Calu3 (cell line): ENCODE measurements around the gene VPS52. TPM values are rescaled to one million over a fixed set of nuclear protein-coding genes. Genes with fewer than 3 reads are reported as not detected.

Experiments
- BruUV-seq: library from RNA; stranded (reverse); fragments of 400-500 nt; replicated peaks from 2 replicates; lab custom pipeline; 2021; lab: Mats Ljungman, UMichigan
- CTCF ChIA-PET: fragments of 300-600 bp; sonication (Branson Sonifier 250); formaldehyde crosslinking; loops from one replicate; lab custom pipeline; 2022; ENCODE audit warnings: antibody characterized with exemption; lab: Charles Lee
- DNase-seq: peaks from one replicate; pipeline ENCODE4 v3.0.0; 2022
- H3K27ac Mint-ChIP-seq: one replicate; pipeline ENCODE4 v1.8.0; 2022; ENCODE audit warnings: mixed read lengths; ENCODE audit not compliant: unreplicated experiment
- H3K27me3 Mint-ChIP-seq: one replicate; pipeline ENCODE4 v1.8.0; 2022; ENCODE audit warnings: mixed read lengths; ENCODE audit not compliant: unreplicated experiment
- H3K36me3 Mint-ChIP-seq: one replicate; pipeline ENCODE4 v1.8.0; 2022; ENCODE audit warnings: mild to moderate bottlenecking, moderate library complexity, mixed read lengths; ENCODE audit not compliant: insufficient read depth, unreplicated experiment
- H3K4me1 Mint-ChIP-seq: one replicate; pipeline ENCODE4 v1.8.0; 2022; ENCODE audit warnings: mild to moderate bottlenecking, low read depth, mixed read lengths; ENCODE audit not compliant: unreplicated experiment
- H3K4me3 Mint-ChIP-seq: one replicate; pipeline ENCODE4 v1.8.0; 2022; ENCODE audit warnings: mild to moderate bottlenecking, low read depth, moderate library complexity, mixed read lengths; ENCODE audit not compliant: unreplicated experiment
- H3K9me3 Mint-ChIP-seq: one replicate; pipeline ENCODE4 v1.8.0; 2022; ENCODE audit warnings: low read depth, mixed read lengths; ENCODE audit not compliant: unreplicated experiment
- CTCF ChIP-seq: fragments of 200-600 bp; IDR thresholded peaks from one replicate; pipeline ENCODE4 v1.8.0; 2022; ENCODE audit warnings: antibody characterized with exemption; ENCODE audit not compliant: unreplicated experiment
- intact Hi-C: fragments of 100-400 bp; cut with micrococcal nuclease; formaldehyde crosslinking; loops from one replicate; pipeline ENCODE4 v1.10.0; 2022; ENCODE audit not compliant: unreplicated experiment
- total RNA-seq: library from RNA; stranded (reverse); gene quantifications from 2 replicates; pipeline ENCODE4 v1.2.3, GENCODE V29; 2022

The VPS52 gene
- total RNA-seq, 1 experiment from 2014 or later, result 99.7 TPM

- TSS peak; percentile 92 for BruUV-seq
- peaks cover 25% of the 10 kb centered on the region for H3K4me1 Mint-ChIP-seq
- peak overlapping the region; percentile 98 for H3K27ac Mint-ChIP-seq
These were observed 27.7 kb upstream of the VPS52 start for GRCh38 chr6:33299237-33299944.

GRCh38 chr6:33298773-33299236 is 27.1 kb upstream of the VPS52 start, which contains the start of gene RGL2:
Gene RGL2, minus strand, starts transcription at chr6:33298942. Its CDS starts 332 bp downstream, at chr6:33298610.
- no peak for TF ChIP-seq CTCF
- no TSS peak for BruUV-seq
- Mint-ChIP-seq H3K27me3 (no peaks in the 10 kb centered on the region), H3K9me3 (no peaks in the 10 kb centered on the region), H3K36me3 (peaks cover 88% of the 10 kb centered on the region), H3K4me1 (peaks cover 25% of the 10 kb centered on the region), H3K27ac (peak within 1 kb of the TSS; percentile 98), H3K4me3 (peak within 1 kb of the TSS; percentile 90)
- CTCF ChIA-PET, result interaction anchor here (0.8 to 2.0 kb wide), 7 partner anchors 10 to 51 kb away, joined by 3 to 14 read pairs (median 6); partner anchors contain the start of genes B3GALT4, PFDN6, RPS18 and TAPBP
- peak; percentile 79 for DNase-seq
- intact Hi-C loops, result no loop called here

More at GRCh38 chr6:33299237-33299944, 27.7 kb upstream of the VPS52 start:
- DNase-seq, result peak; percentile 97
- Mint-ChIP-seq H3K27me3 (no peaks in the 10 kb centered on the region), H3K9me3 (no peaks in the 10 kb centered on the region), H3K4me3 (peak overlapping the region; percentile 90), H3K36me3 (peaks cover 83% of the 10 kb centered on the region)
- intact Hi-C loops, result no loop called here
- CTCF ChIA-PET, result interaction anchor here (0.8 to 1.6 kb wide), 9 partner anchors 10 to 51 kb away, joined by 3 to 14 read pairs (median 6); partner anchors contain the start of genes B3GALT4, PFDN6, RPS18 and TAPBP
- peak; percentile 85 for TF ChIP-seq CTCF

GRCh38 chr6:33297956-33298772 is 26.5 kb upstream of the VPS52 start:
- intact Hi-C loops, result loop anchor here (1.0 kb wide), 1 partner anchor 9 kb away; the partner anchor contains the start of genes PFDN6 and WDR46
- DNase-seq, result peak; percentile 87
- Mint-ChIP-seq H3K36me3 (peaks cover 86% of the 10 kb centered on the region), H3K9me3 (no peaks in the 10 kb centered on the region), H3K4me1 (peaks cover 25% of the 10 kb centered on the region), H3K4me3 (peak overlapping the region; percentile 90), H3K27me3 (no peaks in the 10 kb centered on the region), H3K27ac (peak overlapping the region; percentile 98)
- CTCF ChIA-PET, result interaction anchor here (0.6 to 2.1 kb wide), 8 partner anchors 9 to 1416 kb away, joined by 3 to 10 read pairs (median 4); partner anchors contain the start of genes B3GALT4, PFDN6, RPS18 and VPS52
- no peak for TF ChIP-seq CTCF
- no TSS peak for BruUV-seq

- Mint-ChIP-seq H3K36me3 (peaks cover 86% of the 10 kb centered on the region), H3K27me3 (no peaks in the 10 kb centered on the region), H3K27ac (peak overlapping the region; percentile 98), H3K9me3 (no peaks in the 10 kb centered on the region), H3K4me3 (peak overlapping the region; percentile 90), H3K4me1 (peaks cover 25% of the 10 kb centered on the region)
- peak; percentile 93 for DNase-seq
- intact Hi-C loops, result loop anchor here (1.0 kb wide), 1 partner anchor 8 kb away; the partner anchor contains the start of genes PFDN6 and WDR46
- CTCF ChIA-PET, result interaction anchor here (0.5 to 2.1 kb wide), 8 partner anchors 9 to 1417 kb away, joined by 3 to 10 read pairs (median 4); partner anchors contain the start of genes B3GALT4, PFDN6, WDR46 and ZBTB22
- no peak for TF ChIP-seq CTCF
- no TSS peak for BruUV-seq
These were observed 25.8 kb upstream of the VPS52 start for GRCh38 chr6:33297406-33297955.
